ENCODE results near the gene FAM13A. TPM values are rescaled to one million over a fixed set of nuclear protein-coding genes. Genes with fewer than 3 reads are reported as not detected.

Gene FAM13A
- total and polyA plus RNA-seq, 10 of the 15 experiments (the other 5 are each of a cell fraction or from before 2014, with no cell fraction given): 0.05 to 1.8 (median 0.27) TPM; not detected in 1

DNA sequence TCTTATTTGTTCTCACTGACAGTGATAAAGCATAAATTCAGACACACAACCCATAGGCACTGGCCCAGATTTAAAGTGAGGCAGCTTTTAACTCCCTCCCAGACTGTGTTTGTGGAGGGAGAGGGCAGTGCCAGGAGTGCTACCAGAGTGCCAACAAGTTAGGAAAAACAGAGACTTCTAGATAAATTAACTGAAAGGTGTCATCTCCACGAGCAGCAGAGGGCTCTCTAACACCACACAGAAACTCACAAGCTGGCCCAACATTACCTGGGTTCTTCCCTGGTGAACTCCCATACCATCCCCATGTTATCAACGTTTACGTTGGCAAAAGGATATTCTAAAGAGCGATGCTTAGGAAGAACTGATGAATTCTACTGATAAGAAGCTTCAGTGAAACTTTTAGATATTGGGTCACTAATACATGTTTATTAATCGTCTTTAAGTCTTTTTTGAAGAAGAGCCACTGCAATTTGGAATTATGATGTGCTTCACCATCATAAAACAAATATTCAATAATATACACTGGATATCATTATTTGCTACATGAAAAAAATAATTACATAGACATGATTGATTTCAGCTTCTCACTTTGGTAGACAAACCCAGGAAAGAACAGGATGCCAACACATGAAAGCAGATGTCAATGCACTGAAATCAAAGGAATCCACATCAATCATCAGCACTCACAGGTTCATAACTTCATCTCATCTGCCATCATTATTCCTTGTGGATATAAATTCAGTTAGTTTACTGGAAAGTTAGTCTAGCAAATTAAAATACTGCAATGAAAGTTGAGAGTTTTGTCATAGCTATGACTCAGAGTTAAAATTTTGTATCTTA, 238.1 kb downstream of the FAM13A start:
- no peaks in the 10 kb centered on the region for H4K20me1 ChIP-seq (ENCODE audit: control insufficient read depth, insufficient read depth)
- ATAC-seq: peak; percentile 62
- no peaks in the 10 kb centered on the region for H3K36me3 ChIP-seq (ENCODE audit: control insufficient read depth in 2 of 2, insufficient read depth in 2 of 2, low read length in 1 of 2)
- ChIA-PET RAD21 (ENCODE audit: unreplicated experiment) (interaction anchor here (0.5 to 7.8 kb wide), 21 partner anchors 9 to 439 kb away, joined by 3 to 263 read pairs (median 4); no protein-coding TSS in a partner anchor), CTCF (interaction anchor here (0.7 to 11.7 kb wide), 52 partner anchors 11 to 617 kb away, joined by 3 to 433 read pairs (median 4); partner anchors contain the start of genes FAM13A and TIGD2), SMC1A (ENCODE audit: uncharacterized antibody, unreplicated experiment) (interaction anchor here (0.6 to 11.4 kb wide), 36 partner anchors 8 to 437 kb away, joined by 3 to 401 read pairs (median 4); partner anchors contain the start of gene TIGD2), POLR2A (interaction anchor here (1.5 kb wide), 1 partner anchor 205 kb away, joined by 7 read pairs; no protein-coding TSS in a partner anchor)
- no peak for FAIRE-seq
- WGBS (ENCODE audit: insufficient coverage, insufficient replicate concordance, low lambda C conversion rate, missing lambda C conversion rate): 0% methylated on average over 5 of the region's 5 CpGs
- intact Hi-C loops (cut with micrococcal nuclease; ENCODE audit: unreplicated experiment) (loop anchor here (1.0 to 10.0 kb wide), 4 partner anchors 205 to 616 kb away; partner anchors contain the start of gene TIGD2), in situ Hi-C loops (cut with MboI) (loop anchor here (5.0 kb wide), 1 partner anchor 203 kb away; no protein-coding TSS in a partner anchor)
- no peak overlapping the region for H3K4me2 ChIP-seq (ENCODE audit: control insufficient read depth, insufficient read depth)
- H3K4me1 ChIP-seq (ENCODE audit: control insufficient read depth, insufficient read depth, low read length): peaks cover 5% of the 10 kb centered on the region; the same call in 1 of the 2 replicates
- H3K27me3 ChIP-seq (replicated peaks in 1 of 2; ENCODE audit: control insufficient read depth in 2 of 2, insufficient read depth in 2 of 2, low read length in 1 of 2): no peaks in the 10 kb centered on the region; a peak in 1 of 4 replicates
- DNase-seq (ENCODE audit: low read depth, low spot score): peak; percentile 15
- BruUV-seq (replicated peaks): no TSS peak
- H3K4me3 ChIP-seq: no peak overlapping the region
- no peaks in the 10 kb centered on the region for H3K9me3 ChIP-seq (replicated peaks; ENCODE audit: control insufficient read depth, insufficient read depth, low read length)
- H3K27ac ChIP-seq (ENCODE audit: control insufficient read depth, insufficient read depth): no peak overlapping the region
- no peak overlapping the region for H3K9ac ChIP-seq (ENCODE audit: control insufficient read depth, insufficient read depth, low read length)
- H3K79me2 ChIP-seq (ENCODE audit: control insufficient read depth, insufficient read depth, low read length): no peaks in the 10 kb centered on the region
- H2AFZ ChIP-seq (ENCODE audit: control insufficient read depth, low read depth, low read length): no peak overlapping the region
- TF ChIP-seq RAD21 (IDR thresholded peaks at IDR 0.05; ENCODE audit: insufficient read depth, low read depth, low read length) (peak; percentile 84), RB1 (IDR thresholded peaks at IDR 0.05; ENCODE audit: borderline replicate concordance) (no peak), CREB1 (IDR thresholded peaks at IDR 0.05; ENCODE audit: low read depth) (no peak), NBN (IDR thresholded peaks at IDR 0.05) (0 out of 2 replicates have a peak, but pooled peaks have one; percentile 17), POLR2AphosphoS2 (IDR thresholded peaks at IDR 0.05; ENCODE audit: low read depth, low read length) (no peak), NFIC (IDR thresholded peaks at IDR 0.05; ENCODE audit: low read depth, low read length) (no peak), RELA (IDR thresholded peaks at IDR 0.05; ENCODE audit: borderline replicate concordance, partially characterized antibody) (peak; percentile 38), MTA2 (IDR thresholded peaks at IDR 0.05; ENCODE audit: low read depth) (no peak), SMC3 (IDR thresholded peaks at IDR 0.05; ENCODE audit: borderline replicate concordance, low read length) (peak; percentile 88), IRF4 (IDR thresholded peaks at IDR 0.05; ENCODE audit: low read depth, low read length) (no peak), CBFB (IDR thresholded peaks at IDR 0.05; ENCODE audit: low read depth) (no peak), CBX3 (IDR thresholded peaks at IDR 0.05; ENCODE audit: borderline replicate concordance, low read depth) (no peak), YY1 (IDR thresholded peaks at IDR 0.05; ENCODE audit: low read depth, low read length) (peak; percentile 54), ZNF207 (IDR thresholded peaks at IDR 0.05; ENCODE audit: borderline replicate concordance) (0 out of 2 replicates have a peak, but pooled peaks have one; percentile 23)
- TF ChIP-seq, protein P1, sequence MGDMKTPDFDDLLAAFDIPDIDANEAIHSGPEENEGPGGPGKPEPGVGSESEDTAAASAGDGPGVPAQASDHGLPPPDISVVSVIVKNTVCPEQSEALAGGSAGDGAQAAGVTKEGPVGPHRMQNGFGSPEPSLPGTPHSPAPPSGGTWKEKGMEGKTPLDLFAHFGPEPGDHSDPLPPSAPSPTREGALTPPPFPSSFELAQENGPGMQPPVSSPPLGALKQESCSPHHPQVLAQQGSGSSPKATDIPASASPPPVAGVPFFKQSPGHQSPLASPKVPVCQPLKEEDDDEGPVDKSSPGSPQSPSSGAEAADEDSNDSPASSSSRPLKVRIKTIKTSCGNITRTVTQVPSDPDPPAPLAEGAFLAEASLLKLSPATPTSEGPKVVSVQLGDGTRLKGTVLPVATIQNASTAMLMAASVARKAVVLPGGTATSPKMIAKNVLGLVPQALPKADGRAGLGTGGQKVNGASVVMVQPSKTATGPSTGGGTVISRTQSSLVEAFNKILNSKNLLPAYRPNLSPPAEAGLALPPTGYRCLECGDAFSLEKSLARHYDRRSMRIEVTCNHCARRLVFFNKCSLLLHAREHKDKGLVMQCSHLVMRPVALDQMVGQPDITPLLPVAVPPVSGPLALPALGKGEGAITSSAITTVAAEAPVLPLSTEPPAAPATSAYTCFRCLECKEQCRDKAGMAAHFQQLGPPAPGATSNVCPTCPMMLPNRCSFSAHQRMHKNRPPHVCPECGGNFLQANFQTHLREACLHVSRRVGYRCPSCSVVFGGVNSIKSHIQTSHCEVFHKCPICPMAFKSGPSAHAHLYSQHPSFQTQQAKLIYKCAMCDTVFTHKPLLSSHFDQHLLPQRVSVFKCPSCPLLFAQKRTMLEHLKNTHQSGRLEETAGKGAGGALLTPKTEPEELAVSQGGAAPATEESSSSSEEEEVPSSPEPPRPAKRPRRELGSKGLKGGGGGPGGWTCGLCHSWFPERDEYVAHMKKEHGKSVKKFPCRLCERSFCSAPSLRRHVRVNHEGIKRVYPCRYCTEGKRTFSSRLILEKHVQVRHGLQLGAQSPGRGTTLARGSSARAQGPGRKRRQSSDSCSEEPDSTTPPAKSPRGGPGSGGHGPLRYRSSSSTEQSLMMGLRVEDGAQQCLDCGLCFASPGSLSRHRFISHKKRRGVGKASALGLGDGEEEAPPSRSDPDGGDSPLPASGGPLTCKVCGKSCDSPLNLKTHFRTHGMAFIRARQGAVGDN (IDR thresholded peaks at IDR 0.05): no peak
- TF ChIP-seq, protein P2, sequence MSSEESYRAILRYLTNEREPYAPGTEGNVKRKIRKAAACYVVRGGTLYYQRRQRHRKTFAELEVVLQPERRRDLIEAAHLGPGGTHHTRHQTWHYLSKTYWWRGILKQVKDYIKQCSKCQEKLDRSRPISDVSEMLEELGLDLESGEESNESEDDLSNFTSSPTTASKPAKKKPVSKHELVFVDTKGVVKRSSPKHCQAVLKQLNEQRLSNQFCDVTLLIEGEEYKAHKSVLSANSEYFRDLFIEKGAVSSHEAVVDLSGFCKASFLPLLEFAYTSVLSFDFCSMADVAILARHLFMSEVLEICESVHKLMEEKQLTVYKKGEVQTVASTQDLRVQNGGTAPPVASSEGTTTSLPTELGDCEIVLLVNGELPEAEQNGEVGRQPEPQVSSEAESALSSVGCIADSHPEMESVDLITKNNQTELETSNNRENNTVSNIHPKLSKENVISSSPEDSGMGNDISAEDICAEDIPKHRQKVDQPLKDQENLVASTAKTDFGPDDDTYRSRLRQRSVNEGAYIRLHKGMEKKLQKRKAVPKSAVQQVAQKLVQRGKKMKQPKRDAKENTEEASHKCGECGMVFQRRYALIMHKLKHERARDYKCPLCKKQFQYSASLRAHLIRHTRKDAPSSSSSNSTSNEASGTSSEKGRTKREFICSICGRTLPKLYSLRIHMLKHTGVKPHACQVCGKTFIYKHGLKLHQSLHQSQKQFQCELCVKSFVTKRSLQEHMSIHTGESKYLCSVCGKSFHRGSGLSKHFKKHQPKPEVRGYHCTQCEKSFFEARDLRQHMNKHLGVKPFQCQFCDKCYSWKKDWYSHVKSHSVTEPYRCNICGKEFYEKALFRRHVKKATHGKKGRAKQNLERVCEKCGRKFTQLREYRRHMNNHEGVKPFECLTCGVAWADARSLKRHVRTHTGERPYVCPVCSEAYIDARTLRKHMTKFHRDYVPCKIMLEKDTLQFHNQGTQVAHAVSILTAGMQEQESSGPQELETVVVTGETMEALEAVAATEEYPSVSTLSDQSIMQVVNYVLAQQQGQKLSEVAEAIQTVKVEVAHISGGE (CRISPR knock-in tag; IDR thresholded peaks at IDR 0.05): no peak

All from GM12878 (cell line).